NB4 (cell line): ENCODE measurements around the gene PPP1R12B.
"Not testable (repeated sequence)": the region's sequence is repeated elsewhere in the genome, so short reads cannot be mapped to it uniquely, and the experiment has no call there.

Experiments
- DNase-seq: peaks from one replicate; pipeline ENCODE4 v3.0.0; 2010; ENCODE audit warnings: low read depth
- H3K4me3 ChIP-seq: one replicate; pipeline ENCODE4 v1.5.1; 2011; ENCODE audit warnings: mild to moderate bottlenecking, low read depth, low read length, moderate library complexity
- CTCF ChIP-seq: IDR thresholded peaks from one replicate; pipeline ENCODE4 v1.5.1; 2012; ENCODE audit warnings: low read depth, low read length
- MAX ChIP-seq: IDR thresholded peaks from 2 replicates; pipeline ENCODE4 v1.6.1; 2011; ENCODE audit warnings: low read depth, low read length
- MYC ChIP-seq: IDR thresholded peaks from 2 replicates; pipeline ENCODE4 v1.6.1; 2011; ENCODE audit warnings: low read depth, low read length
- POLR2A ChIP-seq: IDR thresholded peaks from 2 replicates; pipeline ENCODE4 v1.6.1; 2011; ENCODE audit warnings: mild to moderate bottlenecking; ENCODE audit not compliant: insufficient read length; ENCODE audit errors: extremely low read depth

PPP1R12B gene

GRCh38 chr1:202615501-202616354 lies 267.2 kb downstream of the PPP1R12B start:
- peak overlapping the region; percentile 34 for H3K4me3 ChIP-seq
- peak; percentile 96 for DNase-seq
- TF ChIP-seq MAX (no peak), MYC (no peak), POLR2A (no peak), CTCF (no peak)

- no peak for DNase-seq
- TF ChIP-seq MAX (peak; percentile 84), CTCF (no peak), POLR2A (no peak)
- no peak overlapping the region for H3K4me3 ChIP-seq
Measured at GRCh38 chr1:202616355-202616915, 267.9 kb downstream of the PPP1R12B start.

GRCh38 chr1:202619012-202619411 lies 270.5 kb downstream of the PPP1R12B start:
- DNase-seq, H3K4me3 ChIP-seq: not testable (repeated sequence)

- TF ChIP-seq POLR2A (no peak), MAX (no peak), MYC (no peak), CTCF (no peak)
- H3K4me3 ChIP-seq: no peak overlapping the region
- DNase-seq: no peak
Measured at GRCh38 chr1:202619505-202619904, 271.0 kb downstream of the PPP1R12B start.

- not testable (repeated sequence) for DNase-seq, H3K4me3 ChIP-seq
Measured at GRCh38 chr1:202620036-202620435, 271.5 kb downstream of the PPP1R12B start.

- H3K4me3 ChIP-seq: no peak overlapping the region
- TF ChIP-seq CTCF: no peak
- TF ChIP-seq MAX: no peak
- no peak for TF ChIP-seq MYC
- TF ChIP-seq POLR2A: no peak
Measured at GRCh38 chr1:202621446-202621845, 272.9 kb downstream of the PPP1R12B start.

GRCh38 chr1:202622388-202622787 lies 273.9 kb downstream of the PPP1R12B start:
- TF ChIP-seq MAX (no peak), CTCF (no peak), POLR2A (no peak), MYC (no peak)

More at GRCh38 chr1:202621446-202621845, 272.9 kb downstream of the PPP1R12B start:
- DNase-seq: no peak

More at GRCh38 chr1:202622388-202622787, 273.9 kb downstream of the PPP1R12B start:
- no peak overlapping the region for H3K4me3 ChIP-seq
- no peak for DNase-seq
